Endodermal cell (in vitro differentiated cells): Measurements from ENCODE around the gene ELP2. TPM values are rescaled to one million over a fixed set of nuclear protein-coding genes. Genes with fewer than 3 reads are reported as not detected.
"Not testable (repeated sequence)": the region's sequence is repeated elsewhere in the genome, so short reads cannot be mapped to it uniquely, and the experiment has no call there.

Experiments
- DNase-seq: peaks from one replicate; pipeline ENCODE4 v3.0.0-alpha.2; 2017
- H3K27ac ChIP-seq: 2 replicates; pipeline ENCODE4 v1.5.1; 2013; ENCODE audit warnings: mild to moderate bottlenecking, low read depth, low read length, moderate library complexity
- H3K27me3 ChIP-seq: 2 replicates; pipeline ENCODE4 v1.6.1; 2013; ENCODE audit warnings: mild to moderate bottlenecking, low read length, moderate library complexity; ENCODE audit not compliant: insufficient read depth, control insufficient read depth, poor library complexity, severe bottlenecking
- H3K36me3 ChIP-seq: 2 replicates; pipeline ENCODE4 v1.7.0; 2013; ENCODE audit warnings: mild to moderate bottlenecking, low read length, moderate library complexity; ENCODE audit not compliant: control insufficient read depth, insufficient read depth
- H3K4me1 ChIP-seq: one replicate; pipeline ENCODE4 v1.7.0; 2013; ENCODE audit warnings: low read length; ENCODE audit not compliant: control insufficient read depth, insufficient read depth
- H3K4me3 ChIP-seq: 2 replicates; pipeline ENCODE4 v1.5.1; 2013; ENCODE audit warnings: mild to moderate bottlenecking, low read length, moderate library complexity
- H3K9ac ChIP-seq: 2 replicates; pipeline ENCODE4 v1.6.1; 2013; ENCODE audit warnings: mild to moderate bottlenecking, low read length, moderate library complexity; ENCODE audit not compliant: poor library complexity, severe bottlenecking; ENCODE audit errors: extremely low read depth
- H3K9me3 ChIP-seq: 2 replicates; pipeline ENCODE4 v1.6.1; 2013; ENCODE audit warnings: mild to moderate bottlenecking, low read length, moderate library complexity; ENCODE audit not compliant: control insufficient read depth
- H3K27ac Mint-ChIP-seq: 2 replicates; pipeline ENCODE4 v1.8.0; 2020; ENCODE audit warnings: mixed read lengths
- H3K27me3 Mint-ChIP-seq: 2 replicates; pipeline ENCODE4 v1.8.0; 2021; ENCODE audit warnings: mild to moderate bottlenecking, mixed read lengths; ENCODE audit not compliant: insufficient read depth
- H3K36me3 Mint-ChIP-seq: 2 replicates; pipeline ENCODE4 v1.8.0; 2020; ENCODE audit warnings: low read depth, mixed read lengths
- H3K4me1 Mint-ChIP-seq: 2 replicates; pipeline ENCODE4 v1.8.0; 2020; ENCODE audit warnings: mixed read lengths
- H3K4me3 Mint-ChIP-seq: 2 replicates; pipeline ENCODE4 v1.8.0; 2020; ENCODE audit warnings: mild to moderate bottlenecking, moderate library complexity, mixed read lengths
- H3K9me3 Mint-ChIP-seq: 2 replicates; pipeline ENCODE4 v1.8.0; 2020; ENCODE audit warnings: mild to moderate bottlenecking, mixed read lengths
- CTCF ChIP-seq: fragments of 200-600 bp; sonication (generic); conservative IDR thresholded peaks from 2 replicates; pipeline ENCODE4 v1.5.0; 2021; ENCODE audit warnings: antibody characterized with exemption, mild to moderate bottlenecking
- WGBS, 2 experiments: methylation state at CpG; one replicate each; pipeline versions ENCODE4 v1.1.5 to v1.1.7; 2013; ENCODE audit warnings: missing lambda C conversion rate in 2 of 2, mixed read lengths in 1 of 2; ENCODE audit not compliant: insufficient coverage in 1 of 2, insufficient read length in 1 of 2; 5-methylcytosine and 5-hydroxymethylcytosine counted together
- total RNA-seq, 2 donors: library from RNA; stranded (reverse); fragmentation: NEBNext Ultra II Directional in 1 of 2; extraction: Animal tissue kit (Norgen Biotek cat#: 25700) in 1 of 2; gene quantifications; 2 replicates in 1 of 2; 3 replicates in 1 of 2; pipeline ENCODE4 v1.2.1, GENCODE V29; 2021

Gene ELP2
- total RNA-seq, 2 donors from 2014 or later: 125 to 129 TPM

- no peaks in the 10 kb centered on the region for H3K27me3 ChIP-seq
- WGBS, 2 experiments: 95% methylated on average over 4 of the region's 4 CpGs
- H3K27ac Mint-ChIP-seq: no peak overlapping the region
- H3K27ac ChIP-seq: no peak overlapping the region
- no peaks in the 10 kb centered on the region for H3K4me1 ChIP-seq
- H3K36me3 ChIP-seq: peaks cover 80% of the 10 kb centered on the region
- H3K9ac ChIP-seq: no peak overlapping the region
- H3K4me3 Mint-ChIP-seq: no peak overlapping the region
- H3K4me3 ChIP-seq: no peak overlapping the region
- TF ChIP-seq CTCF: no peak
- no peaks in the 10 kb centered on the region for H3K9me3 ChIP-seq
- H3K36me3 Mint-ChIP-seq: peaks cover 79% of the 10 kb centered on the region
- no peak for DNase-seq
- H3K9me3 Mint-ChIP-seq: no peaks in the 10 kb centered on the region
- H3K4me1 Mint-ChIP-seq: no peaks in the 10 kb centered on the region
- H3K27me3 Mint-ChIP-seq: no peaks in the 10 kb centered on the region
Measured at GRCh38 chr18:36114251-36114650, 15.4 kb upstream of the ELP2 start.

DNA sequence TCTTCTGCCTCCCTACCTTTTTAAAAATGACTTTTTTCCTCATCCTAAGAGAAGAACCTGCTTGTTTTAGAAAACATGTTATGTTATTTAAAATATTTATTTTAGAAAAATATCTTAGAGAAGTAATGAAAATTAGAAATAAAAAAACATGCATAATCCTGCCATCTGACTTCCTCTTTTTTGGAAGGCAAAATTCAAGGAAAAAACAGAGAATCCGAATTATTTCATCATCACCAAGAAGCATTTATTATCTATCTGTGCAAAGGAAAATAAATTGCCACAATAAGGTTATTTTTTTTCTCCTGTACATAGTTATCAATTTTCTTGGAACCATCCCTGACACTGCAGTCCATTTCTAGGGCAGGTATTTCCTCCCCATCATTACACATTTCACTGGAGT is 15.0 kb upstream of the ELP2 start:
- no peaks in the 10 kb centered on the region for H3K4me1 Mint-ChIP-seq
- H3K27ac ChIP-seq: no peak overlapping the region
- H3K27ac Mint-ChIP-seq: no peak overlapping the region
- H3K9me3 Mint-ChIP-seq: no peaks in the 10 kb centered on the region
- H3K27me3 ChIP-seq: no peaks in the 10 kb centered on the region
- no peaks in the 10 kb centered on the region for H3K4me1 ChIP-seq
- peaks cover 75% of the 10 kb centered on the region for H3K36me3 ChIP-seq
- no peaks in the 10 kb centered on the region for H3K9me3 ChIP-seq
- no peak for DNase-seq
- H3K9ac ChIP-seq: no peak overlapping the region
- no peaks in the 10 kb centered on the region for H3K27me3 Mint-ChIP-seq
- H3K4me3 ChIP-seq: no peak overlapping the region
- no peak for TF ChIP-seq CTCF
- H3K36me3 Mint-ChIP-seq: peaks cover 79% of the 10 kb centered on the region
- no peak overlapping the region for H3K4me3 Mint-ChIP-seq
- 86 to 91% methylated on average over 1 of the region's 1 CpG for WGBS, 2 experiments

DNA sequence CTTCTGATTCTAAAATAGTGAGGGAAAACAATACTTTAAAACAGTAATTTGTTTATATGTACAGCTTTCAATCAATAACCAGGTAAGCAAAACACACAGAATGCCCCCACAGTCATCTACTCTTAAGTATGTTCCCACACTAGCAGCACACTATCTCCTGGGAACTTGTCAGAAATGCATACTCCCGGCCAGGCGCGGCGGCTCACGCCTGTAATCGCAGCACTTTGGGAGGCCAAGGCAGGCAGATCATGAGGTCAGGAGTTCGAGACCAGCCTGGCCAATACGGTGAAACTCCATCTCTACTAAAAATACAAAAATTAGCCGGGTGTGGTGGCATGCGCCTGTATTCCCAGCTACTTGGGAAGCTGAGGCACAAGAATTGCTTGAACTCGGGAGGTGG is 12.9 kb upstream of the ELP2 start:
- H3K9ac ChIP-seq, H3K27ac Mint-ChIP-seq, H3K4me3 ChIP-seq, H3K27me3 Mint-ChIP-seq, H3K27me3 ChIP-seq, H3K4me1 ChIP-seq, H3K4me3 Mint-ChIP-seq, H3K9me3 ChIP-seq, H3K27ac ChIP-seq, H3K9me3 Mint-ChIP-seq, H3K4me1 Mint-ChIP-seq, DNase-seq: not testable (repeated sequence)
- H3K36me3 ChIP-seq: peaks cover 72% of the 10 kb centered on the region
- 86 to 91% methylated on average over 10 to 11 of the region's 11 CpGs for WGBS, 2 experiments
- peaks cover 82% of the 10 kb centered on the region for H3K36me3 Mint-ChIP-seq

DNA sequence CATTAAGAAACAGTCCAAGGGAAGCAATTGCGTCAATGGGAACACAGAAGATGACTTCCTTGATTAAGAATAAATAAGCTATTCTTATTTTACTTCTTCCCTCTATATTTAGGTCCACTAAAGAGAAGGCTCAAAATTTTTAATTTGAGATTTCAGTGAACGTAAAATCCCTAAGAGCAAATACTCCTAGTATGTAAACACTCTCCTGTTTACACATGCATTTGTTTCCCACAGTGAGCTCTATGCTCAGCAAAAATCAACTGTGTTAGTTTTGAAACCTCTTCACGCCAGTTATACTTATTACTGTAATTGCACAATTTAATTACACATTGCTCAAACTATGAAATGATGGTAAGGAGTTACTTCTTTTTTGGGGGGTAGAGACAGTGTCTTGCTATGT is 9.4 kb upstream of the ELP2 start:
- no peak for DNase-seq
- Histone ChIP-seq H3K9ac (no peak overlapping the region), H3K27me3 (no peaks in the 10 kb centered on the region), H3K36me3 (peaks cover 73% of the 10 kb centered on the region), H3K27ac (no peak overlapping the region), H3K9me3 (no peaks in the 10 kb centered on the region), H3K4me1 (no peaks in the 10 kb centered on the region), H3K4me3 (no peak overlapping the region)
- Mint-ChIP-seq H3K9me3 (no peaks in the 10 kb centered on the region), H3K27me3 (no peaks in the 10 kb centered on the region), H3K36me3 (peaks cover 71% of the 10 kb centered on the region), H3K4me3 (no peak overlapping the region), H3K4me1 (no peaks in the 10 kb centered on the region), H3K27ac (no peak overlapping the region)
- WGBS, 2 experiments: 90 to 96% methylated on average over 2 to 3 of the region's 3 CpGs
- TF ChIP-seq CTCF: no peak
